GM21786 (cell line): Measurements from ENCODE around the gene IL12A.

Source experiments
- ATAC-seq: cut with Tn5 transposase; IDR thresholded peaks from one replicate; pipeline ENCODE4 v1.9.1; 2021; ENCODE audit not compliant: unreplicated experiment

IL12A gene

DNA sequence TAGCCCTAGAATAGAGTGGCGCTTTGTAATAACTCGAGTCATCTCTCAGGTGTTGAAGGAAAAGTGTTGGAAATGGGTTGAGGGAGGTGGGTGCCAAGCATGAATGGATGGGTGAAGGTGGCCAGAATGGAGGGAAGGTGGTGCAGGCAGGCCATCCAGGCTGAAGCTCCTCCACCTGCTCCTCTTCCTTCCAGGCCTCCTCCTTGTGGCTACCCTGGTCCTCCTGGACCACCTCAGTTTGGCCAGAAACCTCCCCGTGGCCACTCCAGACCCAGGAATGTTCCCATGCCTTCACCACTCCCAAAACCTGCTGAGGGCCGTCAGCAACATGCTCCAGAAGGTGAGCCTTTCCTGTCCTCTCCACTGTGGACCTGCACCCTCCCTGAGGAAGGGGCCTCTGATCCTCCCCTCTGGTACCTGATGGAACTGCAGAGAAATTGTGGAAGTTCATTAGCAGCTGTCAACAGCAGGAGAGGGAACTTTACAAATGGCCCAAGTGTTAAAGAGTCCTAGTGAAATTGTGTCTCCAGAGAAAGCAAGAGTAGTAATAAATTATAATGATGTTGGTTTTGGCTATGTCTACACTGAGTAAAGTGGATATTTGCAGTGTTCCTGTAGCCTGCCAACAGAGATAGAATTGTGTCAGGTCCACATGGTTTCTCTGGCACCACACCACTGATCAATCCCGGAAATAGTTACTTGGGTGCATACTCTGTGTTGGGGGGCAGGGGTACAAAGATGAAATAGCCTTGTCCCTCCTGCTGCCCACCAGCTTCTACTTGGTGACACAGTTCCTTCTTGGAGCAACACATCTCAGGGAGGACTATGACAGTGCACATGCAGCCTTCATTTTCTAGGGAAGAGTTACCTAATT is 1.6 kb downstream of the IL12A start:
- ATAC-seq, result no peak

DNA sequence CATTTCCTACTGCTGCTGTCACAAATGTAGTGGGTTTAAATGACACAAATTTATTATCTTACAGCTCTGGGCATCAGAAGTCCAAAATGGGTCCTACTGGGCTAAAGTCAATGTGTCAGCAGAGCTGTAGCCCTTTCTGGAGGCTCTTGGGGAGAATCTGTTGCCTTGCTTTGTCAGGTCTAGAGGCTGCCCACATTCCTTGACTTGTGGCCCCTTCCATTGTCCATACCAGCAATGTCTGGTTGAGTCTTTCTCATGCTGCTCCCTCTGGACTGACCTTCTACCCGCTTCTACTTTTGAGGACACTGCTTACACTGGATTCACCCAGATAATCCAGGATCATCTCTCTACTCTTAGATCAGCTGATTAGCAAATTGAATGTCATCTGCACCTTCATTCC is 3.0 kb downstream of the IL12A start:
- no peak for ATAC-seq

DNA sequence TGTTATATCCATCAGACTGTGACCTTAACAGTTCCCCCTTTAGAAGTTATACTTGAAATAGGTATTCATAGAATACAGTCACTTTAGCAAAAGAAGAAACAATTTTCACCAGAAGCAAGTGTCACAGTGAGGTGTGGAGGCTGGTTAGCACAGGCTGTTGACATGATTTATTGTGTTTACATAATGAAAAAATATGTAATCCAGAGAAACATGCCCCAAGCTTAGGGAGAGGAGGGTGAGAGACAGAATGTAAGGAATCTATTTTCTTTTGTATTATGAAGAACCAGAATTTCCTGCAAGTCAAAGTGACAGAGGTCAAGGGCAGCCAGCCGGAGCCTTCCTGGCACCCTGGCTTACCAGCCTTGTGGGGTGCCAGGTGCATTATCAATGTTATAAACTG is 4.0 kb downstream of the IL12A start:
- no peak for ATAC-seq

DNA sequence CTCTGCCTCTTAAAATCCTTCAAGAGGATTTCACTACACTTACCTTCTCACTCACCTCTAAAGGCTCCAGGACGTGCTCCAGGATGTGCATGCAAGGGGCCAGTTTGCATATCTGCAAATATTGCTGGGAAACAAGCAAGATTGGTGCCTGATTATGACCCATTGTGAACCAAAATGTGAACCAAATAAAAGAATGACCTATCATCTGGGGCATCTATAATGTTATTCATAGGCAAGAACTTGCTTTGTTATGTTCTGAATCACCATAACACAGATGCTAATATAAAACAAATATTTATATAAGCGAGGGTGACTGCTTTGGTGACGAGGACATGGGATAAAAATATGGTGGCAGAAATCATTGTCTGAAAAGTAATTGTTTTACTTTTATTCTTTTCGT is 5.5 kb downstream of the IL12A start:
- ATAC-seq, result no peak

DNA sequence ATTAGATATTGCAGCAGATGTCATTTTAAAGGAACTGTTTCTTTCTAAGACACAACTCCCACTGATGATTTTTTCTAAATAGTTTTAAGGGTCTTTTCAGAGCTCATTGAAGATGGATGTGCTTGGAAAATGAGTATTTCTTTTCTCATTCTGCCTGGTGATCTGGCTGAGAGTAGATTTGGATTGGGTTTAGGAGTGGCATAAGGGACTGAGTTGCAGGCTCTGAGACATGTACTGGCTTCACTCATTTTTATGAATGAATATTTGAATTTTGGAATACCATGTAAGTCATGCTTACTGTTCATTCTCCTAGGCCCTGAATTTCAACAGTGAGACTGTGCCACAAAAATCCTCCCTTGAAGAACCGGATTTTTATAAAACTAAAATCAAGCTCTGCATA is 6.5 kb downstream of the IL12A start:
- ATAC-seq, result no peak

DNA sequence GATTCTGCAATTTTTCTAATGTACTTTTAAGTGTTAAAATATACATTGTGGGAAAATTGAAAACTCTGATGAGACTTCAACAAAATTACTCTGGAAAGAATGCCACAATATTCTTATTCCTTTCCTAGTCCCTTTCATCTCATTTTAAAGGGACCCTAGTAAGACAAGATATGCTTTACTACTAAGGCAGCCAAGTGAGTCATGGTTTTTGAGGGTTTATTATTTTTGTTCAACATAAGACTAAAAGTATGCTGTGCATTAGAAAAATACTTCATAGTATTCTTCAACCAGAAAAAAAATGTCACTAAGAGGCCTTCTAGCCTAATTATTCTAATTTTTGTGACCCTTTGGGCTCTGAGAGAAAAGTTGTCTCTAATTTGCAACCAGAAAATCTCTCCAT is 7.4 kb downstream of the IL12A start:
- no peak for ATAC-seq

DNA sequence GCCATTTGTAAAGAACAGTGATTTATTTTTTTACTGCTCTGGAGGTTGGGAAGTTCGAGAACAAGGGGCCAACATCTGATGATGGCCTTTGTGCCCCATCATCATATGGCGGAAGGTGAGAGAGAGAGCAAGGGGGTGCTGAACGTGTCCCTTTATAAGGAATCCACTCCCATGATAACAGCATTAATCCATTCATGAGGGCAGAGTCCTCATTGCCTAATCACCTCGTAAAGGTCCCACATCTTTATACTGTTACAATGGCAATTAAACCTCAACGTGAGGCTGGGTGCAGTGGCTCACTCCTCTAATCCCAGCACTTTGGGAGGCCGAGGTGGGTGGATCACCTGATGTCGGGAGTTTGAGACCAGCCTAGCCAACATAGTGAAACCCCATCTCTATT is 8.3 kb downstream of the IL12A start:
- ATAC-seq, result no peak

DNA sequence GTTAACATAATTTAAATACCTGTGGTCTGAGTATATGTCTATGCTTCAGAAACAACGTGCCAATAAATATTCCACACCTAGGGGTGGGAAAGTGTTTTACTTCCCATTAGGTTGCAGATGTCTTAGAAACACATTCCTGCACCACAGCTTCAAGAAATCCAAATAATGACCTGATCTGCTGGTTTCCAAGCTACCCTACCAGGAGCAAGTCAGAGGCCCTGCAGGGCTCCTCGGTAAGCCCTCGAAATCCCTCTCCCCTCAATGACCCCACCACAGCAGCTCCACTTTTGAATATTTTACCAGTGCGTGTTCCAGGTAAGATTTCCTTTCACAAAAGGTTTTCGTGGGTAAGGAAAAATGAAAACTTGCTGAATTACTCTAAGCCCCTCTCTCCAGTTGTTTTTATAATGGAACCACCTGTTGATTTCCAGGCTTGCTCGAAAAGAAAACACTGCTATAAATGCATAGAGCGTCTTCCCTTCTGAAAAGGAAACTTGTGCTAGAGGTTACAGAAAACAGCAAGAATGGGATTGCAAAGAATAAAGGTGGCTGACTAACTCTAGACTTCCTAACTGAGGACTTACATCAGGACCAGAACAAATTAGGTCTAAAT is 12.6 kb downstream of the IL12A start:
- ATAC-seq, result no peak

DNA sequence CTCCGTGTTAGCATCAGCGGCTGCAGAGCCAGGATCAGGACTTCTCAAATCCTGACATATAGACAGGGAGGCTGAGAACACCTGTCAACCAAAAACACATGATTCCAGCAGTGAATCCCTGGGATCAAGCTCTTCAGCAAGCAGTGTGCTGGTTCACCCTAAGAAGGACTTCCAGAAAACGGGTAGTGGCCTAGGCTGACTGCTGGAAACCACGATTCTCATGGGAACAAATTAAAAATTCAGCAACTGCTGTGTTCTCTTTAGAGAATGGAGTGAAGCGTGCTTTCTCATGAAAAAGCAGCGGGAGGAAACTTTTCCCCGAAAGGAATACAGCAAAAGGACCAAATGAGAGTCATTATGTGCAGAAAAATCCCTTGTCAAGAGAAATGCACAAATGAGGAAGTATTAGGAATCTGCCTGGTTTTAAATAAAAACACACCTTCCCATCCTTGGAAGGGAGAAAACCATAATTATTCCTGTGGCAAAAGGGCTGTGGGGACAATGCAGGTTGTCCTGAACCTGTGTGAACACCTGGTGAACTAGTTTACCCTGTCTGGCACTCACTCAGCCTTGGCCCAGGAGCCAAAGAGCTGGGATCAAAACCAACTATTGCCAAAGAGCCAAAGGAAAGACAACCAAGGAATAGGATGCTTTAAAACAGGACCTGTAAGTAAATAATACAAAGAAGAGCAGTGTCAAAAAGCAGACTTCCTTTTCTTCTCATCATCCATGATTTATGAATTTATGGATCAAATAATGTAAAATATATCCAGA is 13.4 kb downstream of the IL12A start:
- ATAC-seq, result no peak

DNA sequence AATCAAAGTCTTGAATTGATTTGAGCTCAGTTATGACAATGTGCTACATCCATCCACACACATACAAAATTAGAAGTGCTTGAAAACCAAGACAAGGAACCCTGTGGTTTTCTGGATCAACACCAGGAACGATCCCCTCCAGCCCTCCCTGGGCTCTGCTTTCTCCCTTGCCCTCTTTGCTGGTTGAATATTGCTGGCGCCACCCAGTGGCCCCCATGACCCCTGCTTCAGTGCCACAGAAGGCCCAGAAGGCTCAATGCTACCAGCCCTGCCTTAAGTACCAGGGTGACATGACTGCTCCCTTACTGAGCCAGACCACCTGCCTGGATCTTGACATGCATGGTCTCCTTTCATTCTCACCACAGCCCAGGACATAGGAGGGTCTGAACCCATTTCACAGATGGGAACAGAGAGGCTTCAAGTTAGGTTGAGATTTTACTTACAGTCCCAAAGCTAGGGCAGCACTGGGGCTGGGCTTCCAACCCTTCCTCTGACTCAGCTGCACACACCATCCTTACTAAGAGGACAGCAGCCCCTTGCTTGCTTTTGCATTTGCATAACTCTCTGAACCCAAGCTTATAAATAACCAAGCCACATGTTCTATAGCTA is 15.0 kb downstream of the IL12A start:
- ATAC-seq, result peak; percentile 81

DNA sequence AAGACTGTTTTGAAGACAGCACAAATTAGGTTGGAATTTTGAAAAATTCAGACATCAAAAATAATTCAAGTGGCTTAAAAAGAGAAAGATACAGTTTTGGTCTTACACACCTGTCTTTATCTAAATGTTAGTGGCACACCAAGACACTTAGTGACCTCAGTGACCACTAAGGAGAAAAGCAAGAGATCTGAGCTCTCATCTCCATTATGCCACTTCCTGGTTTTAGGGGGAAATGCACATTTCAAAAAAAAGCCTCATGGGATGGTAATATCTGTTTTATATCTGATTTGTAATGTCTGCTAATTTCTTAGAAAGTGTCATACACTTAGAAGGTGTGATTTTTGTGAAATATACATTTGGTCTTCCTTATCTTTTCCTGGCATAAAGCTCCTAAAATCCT is 16.4 kb downstream of the IL12A start:
- no peak for ATAC-seq

DNA sequence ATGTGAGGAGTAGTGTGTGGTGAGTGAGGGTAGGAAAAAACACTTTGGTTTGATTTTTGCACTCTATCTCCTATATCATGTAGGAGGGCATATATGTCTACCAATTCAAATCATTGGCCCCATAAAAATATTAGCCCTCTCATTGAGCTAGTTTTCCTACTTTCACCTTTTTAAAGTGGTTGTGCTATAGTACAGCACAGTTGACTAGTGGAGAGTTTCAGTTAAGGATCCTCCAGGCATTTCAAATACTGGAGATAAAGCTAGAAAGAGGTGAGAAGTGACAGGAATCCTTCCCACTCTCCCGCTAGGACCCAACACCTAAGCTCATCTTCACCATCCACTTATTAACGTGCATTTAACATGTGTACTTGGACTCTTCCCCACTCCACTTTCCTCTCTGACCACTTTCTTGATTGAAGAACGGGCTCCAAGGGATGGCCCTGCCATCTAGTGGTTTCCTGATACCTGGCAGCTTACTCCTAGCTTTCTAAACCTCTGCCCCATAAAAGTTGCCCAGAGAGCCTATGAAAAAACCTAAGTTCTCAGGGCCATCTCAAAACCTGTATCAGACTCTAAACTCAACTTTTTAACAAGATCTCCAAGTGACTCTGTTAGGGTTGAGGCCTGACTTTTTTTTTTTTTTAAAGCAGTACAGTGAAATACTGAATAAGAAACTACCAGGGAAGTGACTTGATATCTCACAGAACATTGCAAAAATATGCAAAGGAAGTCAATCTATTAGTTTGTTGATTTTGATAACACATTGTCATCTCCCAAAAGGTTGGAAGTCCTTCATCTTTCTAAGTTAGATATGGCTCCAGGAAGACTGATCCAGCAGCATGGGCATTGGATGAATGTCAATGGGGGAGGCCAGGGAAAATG is 17.9 kb downstream of the IL12A start:
- peak; percentile 39 for ATAC-seq

DNA sequence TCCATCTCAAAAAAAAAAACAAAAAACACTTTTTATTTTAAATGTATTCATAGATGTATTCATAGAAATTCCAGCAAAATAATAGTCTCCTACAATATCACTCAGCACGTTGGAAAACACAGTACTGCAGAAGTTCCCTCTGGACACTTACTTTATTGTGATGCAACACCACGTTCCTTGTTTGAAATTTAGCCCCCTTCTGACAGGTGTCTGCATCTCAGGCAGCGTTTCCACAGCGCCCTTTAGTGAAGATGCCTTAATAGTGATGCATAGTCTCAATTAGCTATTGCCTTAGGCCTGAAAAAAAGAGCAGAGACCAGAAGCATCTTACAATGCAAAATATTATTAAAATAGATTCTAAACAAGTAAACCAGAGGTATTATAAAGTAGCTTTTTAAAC is 20.3 kb downstream of the IL12A start:
- no peak for ATAC-seq

DNA sequence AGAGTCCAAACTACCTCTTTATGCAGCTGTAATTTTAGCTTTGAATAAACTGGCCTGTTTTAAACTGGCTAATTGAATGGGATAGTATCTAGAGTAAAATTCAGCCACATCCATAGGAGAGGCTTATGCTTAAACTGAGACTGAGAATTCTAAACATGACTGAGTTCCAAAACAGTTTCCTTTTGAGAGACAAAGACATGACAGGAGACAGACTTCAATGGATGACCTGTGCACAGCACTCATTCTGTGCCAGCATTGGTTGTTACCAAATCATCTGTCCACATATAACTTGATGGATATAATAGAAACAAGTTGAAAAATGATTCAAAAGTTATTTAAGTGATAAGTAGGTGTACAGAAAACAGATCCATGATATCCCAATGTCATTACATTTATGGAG is 20.9 kb downstream of the IL12A start:
- ATAC-seq, result no peak

DNA sequence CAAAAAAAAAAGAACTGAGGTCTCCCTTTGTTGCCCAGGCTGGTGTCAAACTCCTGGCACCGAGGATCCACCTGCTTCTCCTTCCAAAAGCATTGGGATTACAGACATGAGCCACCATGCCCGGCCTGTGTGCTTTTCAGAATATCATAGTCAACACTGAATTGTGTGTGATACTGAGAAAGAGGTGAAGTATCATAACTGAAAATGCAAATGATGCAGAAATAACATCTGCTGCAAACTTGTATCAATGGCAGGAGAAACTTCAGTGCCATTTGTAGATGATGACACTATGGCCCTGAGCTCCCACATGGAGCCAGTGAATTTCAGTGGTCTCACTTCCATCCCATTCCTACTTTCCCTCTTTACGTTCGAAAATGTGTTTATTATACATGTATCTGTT is 21.9 kb downstream of the IL12A start:
- ATAC-seq, result peak; percentile 66

DNA sequence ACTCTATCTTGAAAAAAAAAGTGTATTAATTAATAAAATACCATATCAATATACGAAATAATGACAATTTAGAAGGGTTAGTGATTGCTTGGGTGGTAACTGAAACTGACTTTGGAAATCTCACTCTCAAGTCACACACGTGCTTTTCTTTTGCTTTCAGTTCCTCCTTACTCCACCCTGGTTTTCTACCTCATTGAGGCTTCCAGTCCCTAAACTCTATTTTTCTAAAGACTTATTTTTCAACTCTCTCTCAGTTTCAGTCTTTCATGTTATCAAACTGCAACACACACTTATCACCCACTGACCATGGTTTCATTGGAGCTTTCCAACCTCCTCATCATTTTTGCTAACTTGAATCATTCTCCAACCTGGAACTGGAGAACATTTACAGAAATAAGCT is 23.5 kb downstream of the IL12A start:
- peak; percentile 76 for ATAC-seq

DNA sequence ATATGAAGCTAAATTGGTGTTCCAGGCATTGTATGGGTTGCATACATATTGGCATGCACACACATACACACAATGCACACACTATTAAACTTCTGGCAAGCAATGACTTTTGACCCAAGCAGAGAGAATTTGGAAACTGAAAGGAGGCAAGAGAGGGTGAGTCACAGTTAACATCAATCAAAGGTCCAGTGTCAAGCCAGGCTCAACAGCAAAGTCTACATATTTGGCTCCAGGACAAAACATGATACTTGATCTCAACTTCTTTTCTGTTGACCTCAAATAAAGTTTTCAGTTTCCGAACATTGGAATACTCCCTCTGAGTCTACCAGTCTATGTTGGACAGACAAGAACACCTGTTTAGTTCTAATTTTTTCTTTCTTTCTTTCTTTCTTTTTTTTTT is 28.3 kb downstream of the IL12A start:
- ATAC-seq, result peak; percentile 29

DNA sequence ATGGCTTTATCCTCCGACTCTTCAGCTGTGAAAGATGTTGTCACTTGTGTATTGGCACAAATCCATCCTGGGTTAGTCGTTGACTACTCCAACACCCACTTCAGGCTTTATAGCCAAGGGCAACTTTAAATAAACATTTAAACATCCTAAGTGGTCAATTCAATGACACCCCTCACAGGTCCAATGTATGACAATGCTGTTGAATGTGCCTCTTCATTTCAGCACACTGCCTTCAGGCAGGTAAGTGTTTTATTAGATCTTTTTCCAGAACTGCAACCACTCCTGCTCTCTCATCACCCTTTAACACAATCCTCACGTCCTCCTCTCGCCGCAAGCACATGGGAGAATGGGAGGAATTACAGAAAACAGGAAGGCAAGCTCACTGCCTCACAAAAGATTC is 30.3 kb downstream of the IL12A start:
- ATAC-seq, result no peak

DNA sequence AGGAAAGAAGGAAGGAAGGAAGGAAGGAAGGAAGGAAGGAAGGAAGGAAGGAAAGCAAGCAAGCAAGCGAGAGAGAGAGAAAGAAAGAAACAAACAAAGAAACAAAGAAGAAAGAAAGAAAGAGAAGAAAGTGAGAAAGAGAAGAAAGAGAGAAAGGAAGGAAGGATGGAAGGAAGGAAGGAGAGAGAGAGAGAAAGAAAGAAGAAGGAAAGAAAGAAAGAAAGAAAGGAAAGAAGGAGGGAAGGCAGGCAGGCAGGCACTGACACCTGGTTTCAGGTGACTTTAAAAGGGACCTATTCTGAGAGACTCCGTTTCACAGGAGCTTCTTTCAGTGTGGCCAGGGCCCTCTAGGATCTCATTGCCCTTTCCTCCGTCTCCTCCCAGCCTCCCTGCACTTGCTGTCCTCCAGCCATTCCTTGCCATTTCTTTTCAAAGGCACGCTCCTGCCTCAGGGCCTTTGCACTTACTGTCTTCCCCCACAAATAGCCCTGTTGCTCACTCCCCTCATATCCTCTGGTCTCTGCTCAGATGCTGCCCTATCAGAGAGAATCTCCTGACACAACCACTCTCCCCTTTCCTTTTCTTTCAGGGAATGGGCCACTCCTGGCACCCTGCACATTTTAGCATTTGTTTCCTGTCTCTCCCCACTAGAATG is 31.5 kb downstream of the IL12A start:
- ATAC-seq, result no peak

DNA sequence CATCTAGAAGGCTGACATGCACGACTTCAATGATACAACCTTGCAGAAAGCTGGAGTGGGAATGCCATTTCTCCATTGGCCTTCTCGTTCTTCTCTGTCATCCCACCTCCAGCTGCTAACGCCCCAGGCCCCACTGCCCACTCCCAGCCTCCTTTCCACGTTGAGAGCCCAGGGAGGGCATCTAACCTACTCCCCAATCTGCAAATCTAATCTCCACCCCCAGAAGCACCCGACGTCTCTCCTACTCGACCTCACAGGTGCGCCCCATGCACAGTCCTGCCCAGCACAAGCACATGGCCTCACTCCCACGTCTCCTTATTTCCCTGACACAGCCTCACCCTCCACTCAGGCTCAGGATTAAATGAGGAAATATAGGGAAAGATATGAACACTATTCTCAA is 33.4 kb downstream of the IL12A start:
- no peak for ATAC-seq
